Left ventricle myocardium inferior (tissue), 1 donor: ENCODE data around the gene UBR4. TPM values are rescaled to one million over a fixed set of nuclear protein-coding genes. Genes with fewer than 3 reads are reported as not detected.

Experiments used
- DNase-seq: peaks from one replicate; pipeline ENCODE4 v3.0.0-alpha.2; 2020
- H3K27ac ChIP-seq: fragments of 200-600 bp; replicated peaks from 2 replicates; pipeline ENCODE4 v1.8.0; 2021
- H3K27me3 ChIP-seq: fragments of 200-600 bp; 2 replicates; pipeline ENCODE4 v1.8.0; 2021; ENCODE audit warnings: low read depth
- H3K36me3 ChIP-seq: fragments of 200-600 bp; 2 replicates; pipeline ENCODE4 v1.8.0; 2021
- H3K4me1 ChIP-seq: fragments of 200-600 bp; 2 replicates; pipeline ENCODE4 v1.8.0; 2021
- H3K4me3 ChIP-seq: fragments of 200-600 bp; 2 replicates; pipeline ENCODE4 v1.8.0; 2021; ENCODE audit warnings: mild to moderate bottlenecking, moderate library complexity
- H3K9me3 ChIP-seq: fragments of 200-600 bp; replicated peaks from 2 replicates; pipeline ENCODE4 v1.8.0; 2021
- intact Hi-C: fragments of 100-400 bp; cut with micrococcal nuclease; formaldehyde crosslinking; loops from one replicate; pipeline ENCODE4 v1.11.0; 2022
- total RNA-seq: library from RNA; stranded (reverse); fragmentation: NEBNext Ultra II Directional; extraction: Animal tissue kit (Norgen Biotek cat#: 25700); gene quantifications from one replicate; pipeline ENCODE4 v1.2.1, GENCODE V29; 2021
- TF ChIP-seq, protein P1 (sequence below): fragments of 200-600 bp; IDR thresholded peaks from 2 replicates; pipeline ENCODE4 v1.8.0; 2021; ENCODE audit warnings: antibody characterized with exemption, mild to moderate bottlenecking, borderline replicate concordance
- donor health status: DM: no; HTN: yes; CAD: no; lungs with severe emphysema.

UBR4 gene
- total RNA-seq, 1 donor from 2014 or later, result 54.3 TPM

DNA sequence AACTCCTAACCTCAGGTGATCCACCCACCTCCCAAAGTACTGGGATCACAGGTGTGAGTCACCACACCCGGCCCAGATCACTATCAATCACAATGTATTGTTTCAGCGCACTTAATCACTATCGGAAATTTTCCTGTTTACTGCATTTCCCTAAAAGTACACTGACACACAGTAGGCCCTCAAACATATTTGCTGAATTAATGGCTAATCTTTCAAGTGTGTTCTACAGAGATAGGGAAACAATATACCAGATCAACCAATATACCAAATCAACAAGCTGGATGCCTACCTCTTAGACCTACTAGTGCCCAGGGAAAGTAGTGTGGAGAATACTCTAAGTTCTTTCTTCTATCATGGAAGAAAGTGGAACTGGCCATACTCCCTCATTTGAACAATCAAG, 17.1 kb downstream of the UBR4 start:
- no peaks in the 10 kb centered on the region for H3K9me3 ChIP-seq
- H3K4me3 ChIP-seq, result no peak overlapping the region
- H3K36me3 ChIP-seq, result peaks cover 86% of the 10 kb centered on the region
- no peaks in the 10 kb centered on the region for H3K27me3 ChIP-seq
- TF ChIP-seq, protein P1, sequence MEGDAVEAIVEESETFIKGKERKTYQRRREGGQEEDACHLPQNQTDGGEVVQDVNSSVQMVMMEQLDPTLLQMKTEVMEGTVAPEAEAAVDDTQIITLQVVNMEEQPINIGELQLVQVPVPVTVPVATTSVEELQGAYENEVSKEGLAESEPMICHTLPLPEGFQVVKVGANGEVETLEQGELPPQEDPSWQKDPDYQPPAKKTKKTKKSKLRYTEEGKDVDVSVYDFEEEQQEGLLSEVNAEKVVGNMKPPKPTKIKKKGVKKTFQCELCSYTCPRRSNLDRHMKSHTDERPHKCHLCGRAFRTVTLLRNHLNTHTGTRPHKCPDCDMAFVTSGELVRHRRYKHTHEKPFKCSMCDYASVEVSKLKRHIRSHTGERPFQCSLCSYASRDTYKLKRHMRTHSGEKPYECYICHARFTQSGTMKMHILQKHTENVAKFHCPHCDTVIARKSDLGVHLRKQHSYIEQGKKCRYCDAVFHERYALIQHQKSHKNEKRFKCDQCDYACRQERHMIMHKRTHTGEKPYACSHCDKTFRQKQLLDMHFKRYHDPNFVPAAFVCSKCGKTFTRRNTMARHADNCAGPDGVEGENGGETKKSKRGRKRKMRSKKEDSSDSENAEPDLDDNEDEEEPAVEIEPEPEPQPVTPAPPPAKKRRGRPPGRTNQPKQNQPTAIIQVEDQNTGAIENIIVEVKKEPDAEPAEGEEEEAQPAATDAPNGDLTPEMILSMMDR, result no peak
- H3K27ac ChIP-seq, result no peak overlapping the region
- intact Hi-C loops, result no loop called here
- peaks cover 27% of the 10 kb centered on the region for H3K4me1 ChIP-seq
- DNase-seq, result no peak

DNA sequence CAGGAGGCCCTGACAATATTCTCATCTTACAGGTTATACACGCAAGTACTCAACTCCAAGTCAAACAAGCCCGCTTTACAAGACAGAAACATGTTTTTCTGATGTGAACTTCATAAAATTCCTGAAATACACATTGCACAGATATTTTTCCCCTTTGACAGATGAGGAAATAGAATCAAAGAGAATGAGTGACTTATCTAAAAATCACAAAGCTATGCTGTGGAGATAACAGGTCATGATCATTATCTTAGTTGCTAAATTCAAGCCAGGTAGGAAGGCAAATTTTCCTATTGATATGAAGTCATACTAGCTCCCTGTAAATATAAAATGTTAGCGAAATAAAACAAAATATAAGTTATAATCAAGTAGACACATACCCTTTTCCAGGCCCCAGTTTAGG, 18.3 kb downstream of the UBR4 start:
- Histone ChIP-seq H3K27me3 (no peaks in the 10 kb centered on the region), H3K27ac (no peak overlapping the region), H3K4me3 (no peak overlapping the region), H3K4me1 (peaks cover 15% of the 10 kb centered on the region), H3K9me3 (no peaks in the 10 kb centered on the region), H3K36me3 (peaks cover 84% of the 10 kb centered on the region)
- TF ChIP-seq, protein P1, result no peak
- intact Hi-C loops, result no loop called here
- DNase-seq, result no peak

DNA sequence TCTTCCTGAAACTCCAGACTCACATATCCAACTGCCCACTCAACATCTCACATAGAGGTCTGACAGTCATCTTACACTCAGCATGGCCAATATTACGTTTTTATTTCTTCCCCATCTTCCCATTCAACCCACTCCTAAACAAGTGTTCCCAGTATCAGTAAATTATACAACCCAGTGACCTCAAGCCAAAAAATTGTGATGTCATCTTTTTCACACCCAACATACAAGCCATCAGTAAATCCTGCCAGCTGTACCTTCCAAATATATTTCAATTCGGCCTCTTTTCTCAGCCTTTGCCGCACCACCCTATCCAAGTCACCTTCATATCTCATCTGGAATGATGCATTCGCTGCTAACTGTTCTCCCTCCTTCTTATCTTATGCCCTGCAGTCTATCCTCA, 19.6 kb downstream of the UBR4 start:
- peaks cover 6% of the 10 kb centered on the region for H3K4me1 ChIP-seq
- H3K36me3 ChIP-seq, result peaks cover 89% of the 10 kb centered on the region
- no peak for DNase-seq
- no peaks in the 10 kb centered on the region for H3K27me3 ChIP-seq
- TF ChIP-seq, protein P1, result no peak
- no peaks in the 10 kb centered on the region for H3K9me3 ChIP-seq
- H3K4me3 ChIP-seq, result no peak overlapping the region
- intact Hi-C loops, result no loop called here
- no peak overlapping the region for H3K27ac ChIP-seq

DNA sequence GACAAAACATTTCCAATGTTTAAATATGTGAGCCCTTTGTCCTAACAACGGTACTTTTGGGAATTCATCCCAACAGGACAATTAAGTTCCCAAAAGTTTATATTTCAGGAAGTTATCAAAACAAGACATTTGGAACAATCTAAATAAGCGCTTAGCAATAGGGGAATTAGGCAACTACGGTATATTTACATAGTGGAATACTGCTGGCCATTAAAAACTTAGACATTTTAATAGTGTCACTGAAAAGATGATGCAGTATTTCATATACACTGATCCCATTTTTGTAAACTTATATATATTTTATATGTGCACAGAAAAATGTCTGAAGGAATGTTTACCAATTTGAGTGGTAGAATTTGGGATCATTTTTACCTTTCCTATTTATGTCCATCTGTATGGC, 20.8 kb downstream of the UBR4 start:
- H3K27ac ChIP-seq, result no peak overlapping the region
- TF ChIP-seq, protein P1, result no peak
- no peaks in the 10 kb centered on the region for H3K4me1 ChIP-seq
- H3K27me3 ChIP-seq, result no peaks in the 10 kb centered on the region
- H3K9me3 ChIP-seq, result no peaks in the 10 kb centered on the region
- intact Hi-C loops, result no loop called here
- H3K4me3 ChIP-seq, result no peak overlapping the region
- H3K36me3 ChIP-seq, result peaks cover 97% of the 10 kb centered on the region
- no peak for DNase-seq

DNA sequence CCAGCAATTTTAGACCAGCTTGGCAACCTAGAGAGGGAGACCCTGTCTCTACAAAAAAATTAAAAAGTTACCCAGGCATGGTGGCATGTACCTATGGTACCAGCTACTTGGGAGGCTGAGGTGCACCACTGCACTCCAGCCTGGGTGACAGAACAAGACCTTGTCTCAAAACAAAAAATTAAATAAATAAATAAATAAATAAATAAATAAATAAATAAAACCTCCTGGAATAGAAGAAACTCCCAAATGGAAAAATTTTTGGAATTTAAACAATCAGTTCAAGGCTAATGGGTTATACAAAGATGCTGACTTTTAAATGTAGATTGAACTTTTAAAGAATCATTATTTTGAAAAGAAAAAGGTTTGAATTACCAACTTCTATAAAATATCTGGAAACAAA, 22.2 kb downstream of the UBR4 start:
- H3K27ac ChIP-seq, result no peak overlapping the region
- DNase-seq, result no peak
- TF ChIP-seq, protein P1, result no peak
- H3K4me3 ChIP-seq, result no peak overlapping the region
- H3K9me3 ChIP-seq, result no peaks in the 10 kb centered on the region
- H3K4me1 ChIP-seq, result no peaks in the 10 kb centered on the region
- intact Hi-C loops, result no loop called here
- peaks cover 97% of the 10 kb centered on the region for H3K36me3 ChIP-seq
- H3K27me3 ChIP-seq, result no peaks in the 10 kb centered on the region

DNA sequence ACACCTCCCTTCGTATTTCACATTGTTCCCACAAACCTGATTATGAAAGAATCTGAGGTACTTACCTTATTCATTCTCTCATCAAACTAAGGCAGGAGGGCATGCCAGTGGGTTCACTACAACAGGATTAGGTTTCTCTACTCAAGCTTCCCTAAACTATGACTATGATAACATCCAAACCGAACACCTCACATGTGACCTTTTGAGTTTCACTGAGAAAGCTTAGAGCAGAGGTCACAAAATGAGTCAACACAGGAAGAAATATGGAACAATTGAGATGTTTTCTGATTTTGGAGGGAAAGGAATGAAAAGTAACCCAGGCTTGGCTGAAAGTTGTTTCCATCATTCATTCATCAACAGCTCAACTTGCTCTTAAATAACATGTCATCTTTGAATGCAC, 24.1 kb downstream of the UBR4 start:
- Histone ChIP-seq H3K27ac (no peak overlapping the region), H3K27me3 (no peaks in the 10 kb centered on the region), H3K9me3 (no peaks in the 10 kb centered on the region), H3K4me1 (no peaks in the 10 kb centered on the region), H3K4me3 (no peak overlapping the region), H3K36me3 (peaks cover 96% of the 10 kb centered on the region)
- no peak for DNase-seq
- TF ChIP-seq, protein P1, result no peak
- intact Hi-C loops, result no loop called here
